Activated naive CD4-positive, alpha-beta T cell treated with anti-CD3 and anti-CD28 coated beads, Interleukin-2, amount 10 ng/mL, durations not matched to agents 7 days and 5 days (primary cell): ENCODE results near the gene CYP27B1.

ENCODE experiments used
- CTCF ChIA-PET: fragments of 350-600 bp; sonication (Branson Sonifier 250); formaldehyde crosslinking; loops from one replicate; lab custom pipeline; 2021; ENCODE audit warnings: antibody characterized with exemption; lab: Charles Lee
- DNase-seq: peaks from one replicate; pipeline ENCODE4 v3.0.0-alpha.2; 2020
- H3K27ac Mint-ChIP-seq: one replicate; pipeline ENCODE4 v1.8.0; 2021; ENCODE audit warnings: mild to moderate bottlenecking, moderate library complexity, mixed read lengths
- H3K27me3 Mint-ChIP-seq: one replicate; pipeline ENCODE4 v1.8.0; 2021; ENCODE audit warnings: mild to moderate bottlenecking, mixed read lengths
- H3K36me3 Mint-ChIP-seq: one replicate; pipeline ENCODE4 v1.8.0; 2021; ENCODE audit warnings: mixed read lengths
- H3K4me1 Mint-ChIP-seq: one replicate; pipeline ENCODE4 v1.8.0; 2021; ENCODE audit warnings: mixed read lengths
- H3K4me3 Mint-ChIP-seq: one replicate; pipeline ENCODE4 v1.8.0; 2021; ENCODE audit warnings: mild to moderate bottlenecking, moderate library complexity, mixed read lengths
- H3K9me3 Mint-ChIP-seq: one replicate; pipeline ENCODE4 v1.8.0; 2021; ENCODE audit warnings: mixed read lengths

Gene CYP27B1

GRCh38 chr12:57737467-57738460 lies 29.1 kb downstream of the CYP27B1 start:
- H3K27me3 Mint-ChIP-seq: no peaks in the 10 kb centered on the region
- H3K4me3 Mint-ChIP-seq: no peak overlapping the region
- H3K4me1 Mint-ChIP-seq: peaks cover 33% of the 10 kb centered on the region
- H3K9me3 Mint-ChIP-seq: no peaks in the 10 kb centered on the region
- CTCF ChIA-PET: interaction anchor here (1.2 kb wide), 1 partner anchor 15 kb away, joined by 4 read pairs; no protein-coding TSS in a partner anchor
- DNase-seq: no peak
- no peak overlapping the region for H3K27ac Mint-ChIP-seq
- H3K36me3 Mint-ChIP-seq: peaks cover 34% of the 10 kb centered on the region

DNA sequence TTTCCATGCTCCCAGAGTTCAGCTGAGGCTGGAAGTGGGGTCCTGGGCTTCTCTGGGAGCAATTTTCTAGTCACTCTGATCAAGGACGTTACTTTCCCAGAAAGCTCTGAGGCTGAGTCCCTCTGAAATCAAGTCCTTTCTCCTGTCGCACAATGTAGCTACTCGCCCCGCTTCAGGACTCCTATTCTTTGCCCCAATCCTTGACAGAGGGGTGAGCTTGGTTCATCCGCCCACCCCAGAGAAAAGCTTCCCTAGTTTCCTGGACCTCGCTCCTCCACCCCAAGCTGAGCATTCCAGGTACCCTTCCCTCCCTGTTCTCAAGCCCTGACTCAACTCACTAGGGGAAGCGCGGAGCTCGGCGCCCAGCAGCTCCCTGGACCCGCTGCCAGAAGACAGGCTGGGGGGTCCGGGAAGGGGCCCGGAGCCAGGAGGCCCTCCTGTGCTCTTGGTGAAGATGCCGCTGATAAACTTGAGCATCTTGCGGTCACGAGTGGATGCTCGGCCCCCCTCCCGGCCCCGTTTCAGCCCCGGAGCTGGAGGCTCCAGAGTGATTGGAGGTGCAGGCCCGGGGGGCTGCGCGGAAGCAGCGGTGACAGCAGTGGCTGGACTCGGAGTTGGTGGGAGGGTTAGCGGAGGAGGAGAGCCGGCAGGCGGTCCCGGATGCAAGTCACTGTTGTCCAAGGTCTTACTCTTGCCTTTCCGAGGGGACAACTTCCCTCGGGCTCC lies 30.0 kb downstream of the CYP27B1 start:
- Mint-ChIP-seq H3K27me3 (no peaks in the 10 kb centered on the region), H3K36me3 (peaks cover 41% of the 10 kb centered on the region), H3K4me1 (peaks cover 28% of the 10 kb centered on the region), H3K4me3 (no peak overlapping the region), H3K9me3 (no peaks in the 10 kb centered on the region), H3K27ac (no peak overlapping the region)
- DNase-seq: no peak
- CTCF ChIA-PET: interaction anchor here (1.2 kb wide), 1 partner anchor 14 kb away, joined by 4 read pairs; no protein-coding TSS in a partner anchor

DNA sequence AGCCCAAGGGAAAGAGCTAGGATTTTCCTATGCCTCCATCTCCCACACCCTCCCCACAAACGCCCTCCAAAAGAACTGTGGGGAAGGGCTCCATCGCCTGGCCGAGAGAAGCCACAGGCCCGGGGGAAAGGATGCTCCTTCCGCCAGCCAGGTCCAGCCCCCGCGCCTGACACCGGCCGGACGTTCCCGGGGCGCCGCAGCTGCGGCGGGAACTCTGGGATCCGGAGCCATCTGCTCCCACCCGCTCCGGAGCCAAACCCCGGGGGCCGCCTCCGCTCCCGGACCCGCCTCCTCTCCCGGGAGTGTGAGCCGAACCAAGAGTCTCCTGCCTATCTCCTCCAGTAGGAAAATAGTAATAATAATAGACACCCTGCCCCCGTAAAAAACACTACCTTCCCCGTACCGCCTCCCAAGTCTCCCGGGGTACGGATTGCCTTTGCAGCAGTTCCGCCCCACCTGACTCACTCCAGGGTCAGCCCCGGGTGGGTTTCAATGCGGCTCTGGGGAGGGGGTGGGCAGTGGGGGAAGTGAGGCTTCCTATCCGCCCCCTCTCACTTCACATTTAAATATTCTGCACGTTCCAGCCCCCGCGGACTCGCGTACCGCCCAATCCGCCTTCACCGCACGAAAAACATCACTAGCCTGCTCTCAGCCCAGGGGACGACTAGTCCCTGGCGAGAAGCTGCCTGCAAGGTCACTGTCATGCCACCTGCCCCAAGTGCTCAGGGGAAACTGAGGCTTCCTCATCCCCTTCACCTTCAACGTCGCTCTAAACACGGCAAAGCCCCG lies 30.7 kb downstream of the CYP27B1 start:
- CTCF ChIA-PET: interaction anchor here (1.2 kb wide), 1 partner anchor 14 kb away, joined by 4 read pairs; no protein-coding TSS in a partner anchor
- Mint-ChIP-seq H3K4me1 (peaks cover 27% of the 10 kb centered on the region), H3K36me3 (peaks cover 49% of the 10 kb centered on the region), H3K27me3 (no peaks in the 10 kb centered on the region), H3K4me3 (no peak overlapping the region), H3K9me3 (no peaks in the 10 kb centered on the region), H3K27ac (no peak overlapping the region)
- no peak for DNase-seq

- no peak for DNase-seq
- no peaks in the 10 kb centered on the region for H3K27me3 Mint-ChIP-seq
- H3K4me1 Mint-ChIP-seq: peaks cover 20% of the 10 kb centered on the region
- CTCF ChIA-PET: interaction anchor here (1.1 kb wide), 1 partner anchor 32 kb away, joined by 3 read pairs; no protein-coding TSS in a partner anchor
- H3K36me3 Mint-ChIP-seq: peaks cover 56% of the 10 kb centered on the region
- no peaks in the 10 kb centered on the region for H3K9me3 Mint-ChIP-seq
- H3K4me3 Mint-ChIP-seq: no peak overlapping the region
- no peak overlapping the region for H3K27ac Mint-ChIP-seq
Measured at GRCh38 chr12:57735198-57735855, 31.6 kb downstream of the CYP27B1 start.

- H3K27me3 Mint-ChIP-seq: no peaks in the 10 kb centered on the region
- no peak overlapping the region for H3K27ac Mint-ChIP-seq
- CTCF ChIA-PET: interaction anchor here (1.1 kb wide), 1 partner anchor 32 kb away, joined by 3 read pairs; no protein-coding TSS in a partner anchor
Measured at GRCh38 chr12:57734591-57734990, 32.3 kb downstream of the CYP27B1 start.

GRCh38 chr12:57733928-57734327 lies 33.0 kb downstream of the CYP27B1 start:
- no peaks in the 10 kb centered on the region for H3K9me3 Mint-ChIP-seq
- peaks cover 7% of the 10 kb centered on the region for H3K4me1 Mint-ChIP-seq
- CTCF ChIA-PET: no interaction called here
- H3K27ac Mint-ChIP-seq: no peak overlapping the region
- H3K27me3 Mint-ChIP-seq: no peaks in the 10 kb centered on the region
- H3K4me3 Mint-ChIP-seq: no peak overlapping the region
- no peak for DNase-seq
- peaks cover 59% of the 10 kb centered on the region for H3K36me3 Mint-ChIP-seq

More at GRCh38 chr12:57734591-57734990, 32.3 kb downstream of the CYP27B1 start:
- H3K36me3 Mint-ChIP-seq: peaks cover 61% of the 10 kb centered on the region
- peaks cover 14% of the 10 kb centered on the region for H3K4me1 Mint-ChIP-seq
- no peak overlapping the region for H3K4me3 Mint-ChIP-seq
- H3K9me3 Mint-ChIP-seq: no peaks in the 10 kb centered on the region
- no peak for DNase-seq

GRCh38 chr12:57732726-57733593 lies 33.9 kb downstream of the CYP27B1 start:
- H3K4me1 Mint-ChIP-seq: peaks cover 6% of the 10 kb centered on the region
- CTCF ChIA-PET: interaction anchor here (1.1 kb wide), 1 partner anchor 9 kb away, joined by 3 read pairs; no protein-coding TSS in a partner anchor
- no peak overlapping the region for H3K27ac Mint-ChIP-seq
- no peak overlapping the region for H3K4me3 Mint-ChIP-seq
- peaks cover 63% of the 10 kb centered on the region for H3K36me3 Mint-ChIP-seq
- DNase-seq: no peak
- no peaks in the 10 kb centered on the region for H3K9me3 Mint-ChIP-seq
- no peaks in the 10 kb centered on the region for H3K27me3 Mint-ChIP-seq

- no peak overlapping the region for H3K4me3 Mint-ChIP-seq
- peaks cover 67% of the 10 kb centered on the region for H3K36me3 Mint-ChIP-seq
- H3K27ac Mint-ChIP-seq: no peak overlapping the region
Measured at GRCh38 chr12:57732270-57732669, 34.6 kb downstream of the CYP27B1 start.

GRCh38 chr12:57731411-57732080 lies 35.3 kb downstream of the CYP27B1 start:
- H3K36me3 Mint-ChIP-seq: peaks cover 66% of the 10 kb centered on the region

More at GRCh38 chr12:57732270-57732669, 34.6 kb downstream of the CYP27B1 start:
- H3K27me3 Mint-ChIP-seq: no peaks in the 10 kb centered on the region
- no peak for DNase-seq
- H3K4me1 Mint-ChIP-seq: peaks cover 6% of the 10 kb centered on the region
- CTCF ChIA-PET: interaction anchor here (0.8 to 1.1 kb wide), 2 partner anchors 9 to 34 kb away, joined by 3 read pairs; partner anchors contain the start of gene CYP27B1
- no peaks in the 10 kb centered on the region for H3K9me3 Mint-ChIP-seq

DNA sequence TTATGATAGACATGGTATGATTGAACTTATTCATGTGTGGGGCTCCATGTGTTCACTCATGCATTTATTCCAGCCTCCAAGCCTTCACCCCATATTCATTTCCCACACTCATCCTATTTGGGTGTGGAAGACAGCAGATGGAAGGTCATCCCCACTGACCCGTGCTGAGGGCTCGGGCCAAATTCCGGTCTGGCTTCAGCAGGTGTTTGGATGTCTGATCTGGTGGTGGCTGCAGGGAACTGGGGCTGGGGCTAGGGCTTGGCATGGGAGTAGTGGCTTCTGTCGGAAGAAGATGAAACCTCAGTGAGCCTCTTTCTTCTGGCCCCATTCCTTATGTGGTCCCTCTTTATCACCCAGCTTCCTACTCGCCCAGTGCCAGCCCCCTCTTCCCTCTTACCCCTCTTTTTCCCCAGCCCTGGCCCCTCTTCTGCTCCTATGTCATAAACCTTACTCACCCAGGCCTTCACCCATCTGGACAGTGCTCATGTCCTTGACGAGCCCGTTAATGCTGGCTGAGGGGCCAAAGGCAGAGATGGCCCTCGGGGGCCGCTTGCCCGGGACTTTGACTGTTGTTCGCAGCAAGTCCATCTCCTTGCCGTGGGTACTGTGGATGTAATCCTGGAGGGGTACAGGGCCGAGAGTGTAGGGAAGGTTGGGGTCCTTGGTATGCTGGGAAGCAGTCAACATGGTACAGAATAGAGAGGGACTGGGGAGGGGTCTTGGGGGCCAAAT lies 36.4 kb downstream of the CYP27B1 start:
- Mint-ChIP-seq H3K4me3 (no peak overlapping the region), H3K27ac (no peak overlapping the region), H3K27me3 (no peaks in the 10 kb centered on the region), H3K9me3 (no peaks in the 10 kb centered on the region), H3K36me3 (peaks cover 64% of the 10 kb centered on the region), H3K4me1 (peaks cover 4% of the 10 kb centered on the region)
- CTCF ChIA-PET: no interaction called here
- no peak for DNase-seq

More at GRCh38 chr12:57731411-57732080, 35.3 kb downstream of the CYP27B1 start:
- H3K27me3 Mint-ChIP-seq: no peaks in the 10 kb centered on the region
- peaks cover 3% of the 10 kb centered on the region for H3K4me1 Mint-ChIP-seq
- no peaks in the 10 kb centered on the region for H3K9me3 Mint-ChIP-seq
- H3K4me3 Mint-ChIP-seq: no peak overlapping the region
- CTCF ChIA-PET: interaction anchor here (0.8 to 1.1 kb wide), 2 partner anchors 10 to 35 kb away, joined by 3 read pairs; partner anchors contain the start of gene CYP27B1
- DNase-seq: no peak
- no peak overlapping the region for H3K27ac Mint-ChIP-seq

- H3K27me3 Mint-ChIP-seq: no peaks in the 10 kb centered on the region
- H3K4me3 Mint-ChIP-seq: no peak overlapping the region
- H3K27ac Mint-ChIP-seq: no peak overlapping the region
- CTCF ChIA-PET: no interaction called here
- no peaks in the 10 kb centered on the region for H3K9me3 Mint-ChIP-seq
- H3K36me3 Mint-ChIP-seq: peaks cover 63% of the 10 kb centered on the region
- peaks cover 7% of the 10 kb centered on the region for H3K4me1 Mint-ChIP-seq
- DNase-seq: no peak
Measured at GRCh38 chr12:57729321-57729844, 37.5 kb downstream of the CYP27B1 start.
